Breast epithelium (tissue), 3 donors: ENCODE data around the gene PRKAG1.

Experiments used
- CTCF ChIP-seq, 3 donors: fragments of 450-650 bp; IDR thresholded peaks; one replicate each; pipeline ENCODE4 v1.5.1; 2016 to 2017; ENCODE audit warnings: antibody characterized with exemption in 3 of 3, mild to moderate bottlenecking in 3 of 3, moderate library complexity in 3 of 3
- POLR2A ChIP-seq: fragments of 450-650 bp; IDR thresholded peaks from one replicate; pipeline ENCODE4 v1.6.1; 2016; ENCODE audit warnings: antibody characterized with exemption, mild to moderate bottlenecking, moderate library complexity

DNA sequence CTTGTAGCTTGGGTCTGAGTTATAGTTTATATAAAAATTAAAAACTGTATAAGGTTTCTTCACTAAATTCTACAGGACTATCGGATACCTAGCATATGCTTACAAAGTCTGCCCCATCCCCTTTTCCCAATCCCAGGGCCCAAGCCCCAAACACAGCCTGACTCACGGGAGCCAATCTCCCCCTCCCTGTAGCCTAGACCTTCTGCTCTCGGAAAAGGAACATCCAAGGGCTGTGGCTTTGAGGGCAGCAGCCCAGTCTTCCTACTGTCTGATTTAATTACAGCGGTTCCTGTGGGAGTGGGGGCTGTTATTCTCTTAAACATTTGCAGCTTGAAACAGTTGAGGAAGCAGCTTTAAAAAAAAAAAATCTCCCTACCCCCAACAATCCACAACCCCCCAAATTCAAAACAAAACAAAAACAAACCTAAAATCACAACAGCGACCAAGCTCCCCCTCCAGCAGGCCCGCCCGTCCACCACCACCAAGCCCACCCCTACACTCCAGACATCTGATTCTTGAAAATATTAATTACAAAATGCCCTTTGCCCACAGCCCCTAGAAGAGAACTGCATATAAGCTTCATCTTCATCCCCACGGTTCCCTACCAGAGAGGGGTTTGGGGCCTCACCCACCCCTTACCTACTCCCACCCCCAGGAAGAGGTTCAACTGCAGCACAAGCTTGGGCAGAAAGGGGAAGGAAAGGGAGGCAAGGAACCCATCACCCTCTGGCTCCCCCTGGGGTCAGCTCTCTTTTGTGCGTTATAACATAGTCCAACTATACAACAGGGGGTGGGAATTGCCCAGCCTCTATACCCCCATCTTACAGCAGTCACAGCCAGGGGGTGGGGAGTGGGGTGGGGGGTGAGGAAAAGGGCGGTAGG, 1.1 kb upstream of the PRKAG1 start:
- no peak for TF ChIP-seq POLR2A
- TF ChIP-seq CTCF (IDR thresholded peaks at IDR 0.05) = no peak
